Endothelial cell (in vitro differentiated cells): ENCODE measurements around the gene IGFN1. TPM values are rescaled to one million over a fixed set of nuclear protein-coding genes. Genes with fewer than 3 reads are reported as not detected.

Source experiments
- DNase-seq: peaks from one replicate; pipeline ENCODE4 v3.0.0; 2021; ENCODE audit warnings: low spot score
- H3K27ac Mint-ChIP-seq: one replicate; pipeline ENCODE4 v1.8.0; 2021; ENCODE audit warnings: mixed read lengths, inconsistent platforms; ENCODE audit not compliant: unreplicated experiment
- H3K27me3 Mint-ChIP-seq: one replicate; pipeline ENCODE4 v1.8.0; 2021; ENCODE audit warnings: mild to moderate bottlenecking, moderate library complexity, mixed read lengths, inconsistent platforms; ENCODE audit not compliant: unreplicated experiment
- H3K36me3 Mint-ChIP-seq: one replicate; pipeline ENCODE4 v1.8.0; 2021; ENCODE audit warnings: mild to moderate bottlenecking, low read depth, mixed read lengths, inconsistent platforms; ENCODE audit not compliant: unreplicated experiment
- H3K4me1 Mint-ChIP-seq: one replicate; pipeline ENCODE4 v1.8.0; 2021; ENCODE audit warnings: mild to moderate bottlenecking, mixed read lengths, inconsistent platforms; ENCODE audit not compliant: unreplicated experiment
- H3K4me3 Mint-ChIP-seq: one replicate; pipeline ENCODE4 v1.8.0; 2021; ENCODE audit warnings: mild to moderate bottlenecking, mixed read lengths, inconsistent platforms; ENCODE audit not compliant: unreplicated experiment
- H3K9me3 Mint-ChIP-seq: one replicate; pipeline ENCODE4 v1.8.0; 2021; ENCODE audit warnings: mixed read lengths, inconsistent platforms; ENCODE audit not compliant: unreplicated experiment
- total RNA-seq: library from RNA; stranded (reverse); fragmentation: NEBNext Ultra II Directional; extraction: Animal tissue kit (Norgen Biotek cat#: 25700); gene quantifications from one replicate; pipeline ENCODE4 v1.2.1, GENCODE V29; 2021; ENCODE audit not compliant: unreplicated experiment
- TF ChIP-seq, protein P1 (sequence below): fragments of 200-600 bp; sonication (generic); IDR thresholded peaks from one replicate; pipeline ENCODE4 v1.5.0; 2021; ENCODE audit warnings: antibody characterized with exemption; ENCODE audit not compliant: unreplicated experiment

Gene IGFN1
- total RNA-seq, 1 donor from 2014 or later = not detected

DNA sequence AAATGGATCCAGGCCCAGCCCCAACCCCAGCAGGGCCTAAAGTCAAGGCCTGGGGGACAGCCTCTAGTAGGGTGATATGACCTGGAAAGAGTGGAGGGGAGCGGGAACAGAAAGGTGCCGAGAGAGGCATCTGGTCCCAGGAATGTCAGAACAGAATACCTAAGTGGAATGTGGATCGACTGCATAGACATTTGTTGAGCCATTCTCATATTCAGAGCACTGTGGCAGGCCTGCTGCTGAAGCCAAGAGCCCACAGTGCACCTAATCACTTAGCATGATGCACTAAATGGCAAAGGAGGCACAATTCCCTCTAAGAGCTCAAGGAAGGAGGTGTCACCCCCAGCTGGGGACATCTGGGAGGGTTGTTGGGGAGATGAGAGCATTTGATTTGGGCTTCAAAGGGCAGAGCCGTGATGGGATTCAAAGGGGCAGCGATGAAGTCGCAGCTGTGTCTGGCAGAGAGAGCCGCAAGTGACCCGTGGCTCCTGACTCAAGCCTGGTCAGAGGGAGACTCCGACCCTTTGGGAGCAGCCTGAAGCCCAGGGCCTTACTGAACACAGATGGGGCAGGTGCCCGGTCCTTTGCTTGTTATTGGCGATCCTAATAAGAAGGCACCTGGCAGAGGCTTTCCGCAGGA lies 84.1 kb downstream of the IGFN1 start:
- Mint-ChIP-seq H3K4me1 (peaks cover 20% of the 10 kb centered on the region), H3K27ac (no peak overlapping the region), H3K4me3 (no peak overlapping the region), H3K9me3 (no peaks in the 10 kb centered on the region), H3K27me3 (peaks cover 13% of the 10 kb centered on the region), H3K36me3 (no peaks in the 10 kb centered on the region)
- no peak for DNase-seq
- TF ChIP-seq, protein P1, sequence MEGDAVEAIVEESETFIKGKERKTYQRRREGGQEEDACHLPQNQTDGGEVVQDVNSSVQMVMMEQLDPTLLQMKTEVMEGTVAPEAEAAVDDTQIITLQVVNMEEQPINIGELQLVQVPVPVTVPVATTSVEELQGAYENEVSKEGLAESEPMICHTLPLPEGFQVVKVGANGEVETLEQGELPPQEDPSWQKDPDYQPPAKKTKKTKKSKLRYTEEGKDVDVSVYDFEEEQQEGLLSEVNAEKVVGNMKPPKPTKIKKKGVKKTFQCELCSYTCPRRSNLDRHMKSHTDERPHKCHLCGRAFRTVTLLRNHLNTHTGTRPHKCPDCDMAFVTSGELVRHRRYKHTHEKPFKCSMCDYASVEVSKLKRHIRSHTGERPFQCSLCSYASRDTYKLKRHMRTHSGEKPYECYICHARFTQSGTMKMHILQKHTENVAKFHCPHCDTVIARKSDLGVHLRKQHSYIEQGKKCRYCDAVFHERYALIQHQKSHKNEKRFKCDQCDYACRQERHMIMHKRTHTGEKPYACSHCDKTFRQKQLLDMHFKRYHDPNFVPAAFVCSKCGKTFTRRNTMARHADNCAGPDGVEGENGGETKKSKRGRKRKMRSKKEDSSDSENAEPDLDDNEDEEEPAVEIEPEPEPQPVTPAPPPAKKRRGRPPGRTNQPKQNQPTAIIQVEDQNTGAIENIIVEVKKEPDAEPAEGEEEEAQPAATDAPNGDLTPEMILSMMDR = no peak

DNA sequence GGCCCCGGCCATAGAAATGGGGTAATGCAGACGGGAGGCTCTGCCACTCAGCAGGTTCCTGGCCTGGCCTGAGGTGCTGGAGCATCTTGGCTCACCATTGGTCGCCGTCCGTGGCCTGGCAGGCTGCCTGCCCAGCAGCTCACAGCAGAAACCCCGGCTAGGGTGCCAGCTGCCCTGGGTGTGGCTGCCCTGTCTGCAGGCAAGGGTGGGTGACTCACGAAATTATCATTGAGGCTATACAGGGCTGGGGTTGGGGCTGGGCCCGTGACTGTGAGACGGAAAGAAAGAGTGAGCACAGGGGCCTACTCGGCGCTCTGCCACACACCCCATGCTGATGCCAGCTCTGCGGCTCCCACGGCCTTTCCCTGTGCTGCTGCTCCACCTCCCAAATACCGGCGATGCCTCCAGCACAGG lies 84.6 kb downstream of the IGFN1 start:
- no peaks in the 10 kb centered on the region for H3K36me3 Mint-ChIP-seq
- peaks cover 15% of the 10 kb centered on the region for H3K4me1 Mint-ChIP-seq
- H3K9me3 Mint-ChIP-seq = no peaks in the 10 kb centered on the region
- H3K4me3 Mint-ChIP-seq = no peak overlapping the region
- TF ChIP-seq, protein P1 = no peak
- H3K27me3 Mint-ChIP-seq = peaks cover 13% of the 10 kb centered on the region
- DNase-seq = no peak
- no peak overlapping the region for H3K27ac Mint-ChIP-seq

DNA sequence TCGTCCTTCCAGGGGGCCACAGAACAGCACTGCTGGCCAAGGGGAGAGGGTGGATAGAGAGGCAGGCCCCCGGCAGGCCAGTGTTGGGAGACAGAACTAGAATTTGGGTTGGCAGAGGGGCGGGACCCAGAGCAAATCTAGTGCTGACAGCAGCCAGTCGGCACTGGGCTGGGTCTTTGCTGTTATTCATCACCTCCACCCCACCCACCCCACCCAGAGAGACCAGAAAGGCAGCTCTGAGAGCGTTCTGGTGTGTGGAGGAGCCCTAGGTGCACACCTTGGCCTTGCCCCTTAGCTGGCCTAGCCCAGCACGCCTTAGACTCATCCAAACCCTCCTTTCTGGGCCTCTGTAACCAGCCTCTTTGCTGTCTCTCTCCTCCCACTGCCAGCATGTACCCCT lies 86.3 kb downstream of the IGFN1 start:
- Mint-ChIP-seq H3K27ac (no peak overlapping the region), H3K9me3 (no peaks in the 10 kb centered on the region), H3K36me3 (no peaks in the 10 kb centered on the region), H3K4me3 (no peak overlapping the region), H3K4me1 (peaks cover 15% of the 10 kb centered on the region), H3K27me3 (peaks cover 13% of the 10 kb centered on the region)
- TF ChIP-seq, protein P1 = no peak
- no peak for DNase-seq

DNA sequence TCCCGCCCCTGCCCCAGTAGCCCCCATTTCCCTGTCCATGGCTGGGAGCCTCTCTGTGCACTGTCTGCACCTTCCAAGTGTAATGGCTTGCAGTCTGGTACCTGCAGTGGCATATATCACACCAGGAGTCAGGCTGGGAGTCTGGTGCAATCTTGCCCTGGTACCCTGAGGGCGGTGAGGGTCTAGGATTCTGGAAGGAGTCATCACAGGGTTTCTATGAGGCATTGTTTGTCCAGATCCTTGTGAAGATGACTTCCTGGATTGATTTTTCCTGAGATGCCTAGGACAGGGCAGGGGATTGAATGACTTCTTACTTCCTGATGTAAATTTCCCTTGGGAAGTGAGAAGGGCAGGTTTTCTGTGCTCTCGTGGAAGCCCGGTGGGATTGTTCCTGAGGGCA lies 86.8 kb downstream of the IGFN1 start:
- Mint-ChIP-seq H3K27ac (no peak overlapping the region), H3K27me3 (peaks cover 13% of the 10 kb centered on the region), H3K4me3 (no peak overlapping the region), H3K36me3 (no peaks in the 10 kb centered on the region), H3K9me3 (no peaks in the 10 kb centered on the region), H3K4me1 (peaks cover 15% of the 10 kb centered on the region)
- no peak for DNase-seq
- TF ChIP-seq, protein P1 = no peak

Other genes with a start within 250 kb of the IGFN1 start
- 8.4 TPM for gene KIF21B, start 167.1 kb upstream of the IGFN1 start, total RNA-seq
- 0.08 TPM for gene CACNA1S, start 78.4 kb upstream of the IGFN1 start, total RNA-seq
- not detected for gene ASCL5, start 63.6 kb upstream of the IGFN1 start, total RNA-seq
- gene TMEM9, start 36.4 kb upstream of the IGFN1 start, total RNA-seq = 78.7 TPM
- 0.64 TPM for gene PKP1, start 92.7 kb downstream of the IGFN1 start, total RNA-seq
- 3.3 TPM for gene TNNT2, start 186.9 kb downstream of the IGFN1 start, total RNA-seq
- gene LAD1, start 208.5 kb downstream of the IGFN1 start, total RNA-seq = 0.59 TPM
- gene TNNI1, start 230.9 kb downstream of the IGFN1 start, total RNA-seq = not detected